ENCODE measurements around the gene CPNE7. TPM values are rescaled to one million over a fixed set of nuclear protein-coding genes. Genes with fewer than 3 reads are reported as not detected.
A peak's percentile ranks its signal among the peaks of the same experiment; 100 is the strongest.

Gene CPNE7
- polyA plus RNA-seq, 1 experiment, result 7.5 TPM

GRCh38 chr16:89618109-89618998 is 42.8 kb downstream of the CPNE7 start:
- peaks cover 31% of the 10 kb centered on the region for H3K27me3 ChIP-seq (ENCODE audit: control insufficient read depth, insufficient read depth, low read length)
- no peak overlapping the region for H3K4me3 ChIP-seq (ENCODE audit: low read depth, low read length)
- TF ChIP-seq CTCF (IDR thresholded peaks at IDR 0.05; ENCODE audit: low read depth, low read length), result no peak
- H3K9me3 ChIP-seq (ENCODE audit: control insufficient read depth, insufficient read depth, low read length), result peaks cover 3% of the 10 kb centered on the region; the same call in 1 of the 2 replicates
- ChIA-PET POLR2A (no interaction called here), CTCF (no interaction called here)
- H3K27ac ChIP-seq (ENCODE audit: low read depth, low read length), result no peak overlapping the region
- no peak for DNase-seq (ENCODE audit: low read depth, low spot score)

- ChIA-PET CTCF (no interaction called here), POLR2A (no interaction called here)
- no peak overlapping the region for H3K4me3 ChIP-seq (ENCODE audit: low read depth, low read length)
- no peak for TF ChIP-seq CTCF (IDR thresholded peaks at IDR 0.05; ENCODE audit: low read depth, low read length)
- H3K27ac ChIP-seq (ENCODE audit: low read depth, low read length), result peak overlapping the region; percentile 21
- peaks cover 41% of the 10 kb centered on the region for H3K27me3 ChIP-seq (ENCODE audit: control insufficient read depth, insufficient read depth, low read length)
- DNase-seq (ENCODE audit: low read depth, low spot score), result no peak
- H3K9me3 ChIP-seq (ENCODE audit: control insufficient read depth, insufficient read depth, low read length), result peaks cover 3% of the 10 kb centered on the region; the same call in 1 of the 2 replicates
Measured at GRCh38 chr16:89619840-89620239, 44.3 kb downstream of the CPNE7 start.

- no peak for DNase-seq (ENCODE audit: low read depth, low spot score)
- CTCF ChIA-PET, result interaction anchor here (0.6 kb wide), 1 partner anchor 566 kb away, joined by 4 read pairs; no protein-coding TSS in a partner anchor
- TF ChIP-seq CTCF (IDR thresholded peaks at IDR 0.05; ENCODE audit: low read depth, low read length), result no peak
- H3K4me3 ChIP-seq (ENCODE audit: low read depth, low read length), result no peak overlapping the region
- peaks cover 40% of the 10 kb centered on the region for H3K27me3 ChIP-seq (ENCODE audit: control insufficient read depth, insufficient read depth, low read length)
- peaks cover 3% of the 10 kb centered on the region; the same call in 1 of the 2 replicates for H3K9me3 ChIP-seq (ENCODE audit: control insufficient read depth, insufficient read depth, low read length)
- POLR2A ChIA-PET, result no interaction called here
- no peak overlapping the region for H3K27ac ChIP-seq (ENCODE audit: low read depth, low read length)
Measured at GRCh38 chr16:89620406-89620841, 44.9 kb downstream of the CPNE7 start.

- ChIA-PET CTCF (interaction anchor here (0.6 to 1.1 kb wide), 2 partner anchors 19 to 567 kb away, joined by 3 to 4 read pairs; no protein-coding TSS in a partner anchor), POLR2A (no interaction called here)
- no peak for DNase-seq (ENCODE audit: low read depth, low spot score)
- Histone ChIP-seq H3K4me3 (ENCODE audit: low read depth, low read length) (no peak overlapping the region), H3K27ac (ENCODE audit: low read depth, low read length) (no peak overlapping the region), H3K9me3 (ENCODE audit: control insufficient read depth, insufficient read depth, low read length) (peaks cover 3% of the 10 kb centered on the region; the same call in 1 of the 2 replicates), H3K27me3 (ENCODE audit: control insufficient read depth, insufficient read depth, low read length) (peaks cover 40% of the 10 kb centered on the region)
- no peak for TF ChIP-seq CTCF (IDR thresholded peaks at IDR 0.05; ENCODE audit: low read depth, low read length)
Measured at GRCh38 chr16:89621136-89621697, 45.7 kb downstream of the CPNE7 start.

All from AG04450 (cell line).